Measurements from ENCODE around the gene KCNQ1.

Gene KCNQ1

GRCh38 chr11:2447951-2448650 is 3.3 kb downstream of the KCNQ1 start:
- no peak for DNase-seq (ENCODE audit: extremely low read depth, insufficient read length)
- TF ChIP-seq, protein P1, sequence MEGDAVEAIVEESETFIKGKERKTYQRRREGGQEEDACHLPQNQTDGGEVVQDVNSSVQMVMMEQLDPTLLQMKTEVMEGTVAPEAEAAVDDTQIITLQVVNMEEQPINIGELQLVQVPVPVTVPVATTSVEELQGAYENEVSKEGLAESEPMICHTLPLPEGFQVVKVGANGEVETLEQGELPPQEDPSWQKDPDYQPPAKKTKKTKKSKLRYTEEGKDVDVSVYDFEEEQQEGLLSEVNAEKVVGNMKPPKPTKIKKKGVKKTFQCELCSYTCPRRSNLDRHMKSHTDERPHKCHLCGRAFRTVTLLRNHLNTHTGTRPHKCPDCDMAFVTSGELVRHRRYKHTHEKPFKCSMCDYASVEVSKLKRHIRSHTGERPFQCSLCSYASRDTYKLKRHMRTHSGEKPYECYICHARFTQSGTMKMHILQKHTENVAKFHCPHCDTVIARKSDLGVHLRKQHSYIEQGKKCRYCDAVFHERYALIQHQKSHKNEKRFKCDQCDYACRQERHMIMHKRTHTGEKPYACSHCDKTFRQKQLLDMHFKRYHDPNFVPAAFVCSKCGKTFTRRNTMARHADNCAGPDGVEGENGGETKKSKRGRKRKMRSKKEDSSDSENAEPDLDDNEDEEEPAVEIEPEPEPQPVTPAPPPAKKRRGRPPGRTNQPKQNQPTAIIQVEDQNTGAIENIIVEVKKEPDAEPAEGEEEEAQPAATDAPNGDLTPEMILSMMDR (IDR thresholded peaks at IDR 0.05; ENCODE audit: insufficient read depth, low read length, poor library complexity, severe bottlenecking): no peak
- no peak overlapping the region for H3K4me3 ChIP-seq (replicated peaks; ENCODE audit: low read depth, low read length)
- H3K27me3 ChIP-seq (replicated peaks; ENCODE audit: control insufficient read depth, insufficient read depth, low read length): peaks cover 2% of the 10 kb centered on the region
- no peaks in the 10 kb centered on the region for H3K36me3 ChIP-seq (ENCODE audit: control insufficient read depth, insufficient read depth, low read length)

GRCh38 chr11:2448661-2449547 is 4.1 kb downstream of the KCNQ1 start:
- no peak overlapping the region for H3K4me3 ChIP-seq (replicated peaks; ENCODE audit: low read depth, low read length)
- DNase-seq (ENCODE audit: extremely low read depth, insufficient read length): no peak
- H3K27me3 ChIP-seq (replicated peaks; ENCODE audit: control insufficient read depth, insufficient read depth, low read length): peaks cover 2% of the 10 kb centered on the region
- TF ChIP-seq, protein P1 (IDR thresholded peaks at IDR 0.05; ENCODE audit: insufficient read depth, low read length, poor library complexity, severe bottlenecking): no peak
- H3K36me3 ChIP-seq (ENCODE audit: control insufficient read depth, insufficient read depth, low read length): no peaks in the 10 kb centered on the region

GRCh38 chr11:2449548-2450320 is 4.9 kb downstream of the KCNQ1 start:
- DNase-seq (ENCODE audit: extremely low read depth, insufficient read length): no peak
- TF ChIP-seq, protein P1 (IDR thresholded peaks at IDR 0.05; ENCODE audit: insufficient read depth, low read length, poor library complexity, severe bottlenecking): no peak
- no peaks in the 10 kb centered on the region for H3K36me3 ChIP-seq (ENCODE audit: control insufficient read depth, insufficient read depth, low read length)
- peaks cover 2% of the 10 kb centered on the region for H3K27me3 ChIP-seq (replicated peaks; ENCODE audit: control insufficient read depth, insufficient read depth, low read length)
- H3K4me3 ChIP-seq (replicated peaks; ENCODE audit: low read depth, low read length): no peak overlapping the region

- TF ChIP-seq, protein P1 (IDR thresholded peaks at IDR 0.05; ENCODE audit: insufficient read depth, low read length, poor library complexity, severe bottlenecking): no peak
- DNase-seq (ENCODE audit: extremely low read depth, insufficient read length): no peak
- Histone ChIP-seq H3K27me3 (replicated peaks; ENCODE audit: control insufficient read depth, insufficient read depth, low read length) (peaks cover 2% of the 10 kb centered on the region), H3K4me3 (replicated peaks; ENCODE audit: low read depth, low read length) (no peak overlapping the region), H3K36me3 (ENCODE audit: control insufficient read depth, insufficient read depth, low read length) (no peaks in the 10 kb centered on the region)
Measured at GRCh38 chr11:2450321-2451041, 5.7 kb downstream of the KCNQ1 start.

GRCh38 chr11:2451336-2451735 is 6.5 kb downstream of the KCNQ1 start:
- no peak for DNase-seq (ENCODE audit: extremely low read depth, insufficient read length)
- TF ChIP-seq, protein P1 (IDR thresholded peaks at IDR 0.05; ENCODE audit: insufficient read depth, low read length, poor library complexity, severe bottlenecking): no peak
- H3K36me3 ChIP-seq (ENCODE audit: control insufficient read depth, insufficient read depth, low read length): no peaks in the 10 kb centered on the region
- peaks cover under 1% of the 10 kb centered on the region; the same call in 1 of the 2 replicates for H3K27me3 ChIP-seq (replicated peaks; ENCODE audit: control insufficient read depth, insufficient read depth, low read length)
- H3K4me3 ChIP-seq (replicated peaks; ENCODE audit: low read depth, low read length): no peak overlapping the region

All from GM06990 (cell line).